ENCODE data around the gene AKAP8. TPM values are rescaled to one million over a fixed set of nuclear protein-coding genes. Genes with fewer than 3 reads are reported as not detected.

AKAP8 gene
- total RNA-seq, 8 experiments from 2014 or later, result 9.3 to 27.0 (median 16.4) TPM

GRCh38 chr19:15381429-15381828 lies 1.8 kb upstream of the AKAP8 start:
- 62 to 100% (median 91%) methylated on average over 1 to 2 of the region's 2 CpGs; no CpG with 5 or more reads in 2 of the 10 experiments for WGBS, 10 experiments
- in situ Hi-C loops (cut with MboI; ENCODE audit: low pct_unique_long_range_greater_than_20kb in 2 of 9, low sequenced_read_pairs in 9 of 9, unreplicated experiment in 9 of 9), result no loop called here
- Histone ChIP-seq H3K4me3 (no peak overlapping the region), H3K27ac (no peak overlapping the region), H3K4me1 (replicated peaks in 1 of 2) (peaks cover 6 to 9% of the 10 kb centered on the region in 2 donors)
- no peak for ATAC-seq (replicated peaks in 6 of 8)

DNA sequence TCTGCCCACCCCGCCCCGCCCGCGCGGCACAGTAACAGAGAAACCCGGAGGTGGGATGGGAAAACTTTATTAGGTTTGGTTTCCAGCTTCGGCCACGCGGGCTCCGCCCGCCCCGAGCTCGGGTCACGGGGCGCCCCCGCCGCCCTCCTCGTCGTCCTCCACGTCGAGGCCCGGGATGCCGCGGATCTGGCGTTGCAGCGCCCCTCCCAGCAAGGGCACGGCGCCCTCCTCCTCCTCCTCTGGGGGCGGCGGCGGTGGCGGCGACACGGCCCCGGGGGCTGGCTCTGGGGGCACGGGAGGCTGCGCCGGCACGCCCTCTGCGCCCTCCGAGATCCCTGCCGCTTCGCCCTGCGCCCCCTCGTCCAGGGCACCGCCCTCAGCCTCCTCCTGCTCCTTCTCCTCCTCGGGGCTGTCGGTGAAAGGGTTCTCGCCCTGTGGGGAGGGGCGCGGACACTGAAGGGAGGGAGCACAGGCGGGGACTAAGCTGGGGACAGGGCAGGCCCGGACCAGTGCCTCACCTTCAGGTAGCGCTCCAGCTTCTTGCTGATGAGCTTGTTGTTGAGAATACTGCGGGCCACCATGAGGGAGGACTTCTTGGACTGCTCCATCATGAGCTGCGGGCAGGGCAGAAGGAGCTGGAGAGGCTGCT lies 536 bp upstream of the AKAP8 start:
- peak in 7 of 8 experiments; percentile 13 to 46 (median 36) for ATAC-seq (replicated peaks in 6 of 8)
- H3K27ac ChIP-seq, result peak overlapping the region; percentile 55 to 88
- peaks cover 6 to 9% of the 10 kb centered on the region in 2 donors for H3K4me1 ChIP-seq (replicated peaks in 1 of 2)
- WGBS, 10 experiments, result no CpG with 5 or more reads among the region's 56 CpGs
- in situ Hi-C loops (cut with MboI; ENCODE audit: low pct_unique_long_range_greater_than_20kb in 2 of 9, low sequenced_read_pairs in 9 of 9, unreplicated experiment in 9 of 9), result no loop called here
- peak overlapping the region; percentile 26 to 97 (median 86) for H3K4me3 ChIP-seq

- WGBS, 10 experiments, result 0 to 2% (median 0%) methylated on average over 2 to 8 of the region's 22 CpGs; no CpG with 5 or more reads in 3 of the 10 experiments
- in situ Hi-C loops (cut with MboI; ENCODE audit: low pct_unique_long_range_greater_than_20kb in 2 of 9, low sequenced_read_pairs in 9 of 9, unreplicated experiment in 9 of 9), result no loop called here
- ATAC-seq (replicated peaks in 6 of 8), result peak in 3 of 8 experiments; percentile 2 to 8 (median 5)
- H3K4me3 ChIP-seq, result peak overlapping the region; percentile 86 to 97 (median 94)
- peak overlapping the region; percentile 97 to 99 for H3K27ac ChIP-seq
- H3K4me1 ChIP-seq (replicated peaks in 1 of 2), result peaks cover 6 to 9% of the 10 kb centered on the region in 2 donors
These were observed 979 bp downstream of the AKAP8 start for GRCh38 chr19:15378534-15379082.

DNA sequence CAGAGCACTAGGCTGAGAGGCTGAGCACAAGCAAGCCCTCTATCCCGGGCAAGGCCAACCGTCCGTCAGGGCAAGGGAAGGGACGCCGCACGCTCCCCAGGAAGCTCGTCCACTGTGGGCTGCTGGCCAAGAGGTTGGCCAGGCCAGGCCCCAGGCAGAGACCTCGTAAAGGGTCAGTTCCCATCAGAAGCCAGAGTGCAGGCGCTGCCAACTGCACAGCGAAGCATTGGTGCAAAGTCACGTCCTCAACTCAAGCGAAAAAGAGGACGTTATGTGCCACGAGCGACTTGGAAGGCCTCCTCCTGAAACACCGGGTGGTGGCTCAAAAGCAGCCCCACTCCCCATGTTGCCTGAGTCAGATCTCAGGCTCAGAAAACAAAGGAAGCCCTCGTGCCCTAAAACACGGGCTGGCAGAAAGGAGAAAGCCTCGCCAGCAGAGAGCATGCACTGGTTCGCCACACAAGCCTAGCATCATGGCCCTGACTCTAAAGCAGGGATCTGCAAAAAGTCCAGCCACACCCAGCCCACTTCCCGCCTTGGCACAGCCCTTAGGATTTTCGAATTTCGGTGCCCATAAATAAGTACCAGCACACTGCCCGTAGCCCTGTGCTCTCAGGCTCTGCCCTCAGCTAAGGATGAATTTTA lies 4.7 kb downstream of the AKAP8 start:
- Histone ChIP-seq H3K27ac (no peak overlapping the region), H3K4me3 (no peak overlapping the region), H3K4me1 (replicated peaks in 1 of 2) (peaks cover 6% of the 10 kb centered on the region in 2 donors)
- 22 to 100% (median 89%) methylated on average over 2 to 9 of the region's 24 CpGs; no CpG with 5 or more reads in 1 of the 10 experiments for WGBS, 10 experiments
- in situ Hi-C loops (cut with MboI; ENCODE audit: low pct_unique_long_range_greater_than_20kb in 2 of 9, low sequenced_read_pairs in 9 of 9, unreplicated experiment in 9 of 9), result no loop called here
- no peak for ATAC-seq (replicated peaks in 6 of 8)

DNA sequence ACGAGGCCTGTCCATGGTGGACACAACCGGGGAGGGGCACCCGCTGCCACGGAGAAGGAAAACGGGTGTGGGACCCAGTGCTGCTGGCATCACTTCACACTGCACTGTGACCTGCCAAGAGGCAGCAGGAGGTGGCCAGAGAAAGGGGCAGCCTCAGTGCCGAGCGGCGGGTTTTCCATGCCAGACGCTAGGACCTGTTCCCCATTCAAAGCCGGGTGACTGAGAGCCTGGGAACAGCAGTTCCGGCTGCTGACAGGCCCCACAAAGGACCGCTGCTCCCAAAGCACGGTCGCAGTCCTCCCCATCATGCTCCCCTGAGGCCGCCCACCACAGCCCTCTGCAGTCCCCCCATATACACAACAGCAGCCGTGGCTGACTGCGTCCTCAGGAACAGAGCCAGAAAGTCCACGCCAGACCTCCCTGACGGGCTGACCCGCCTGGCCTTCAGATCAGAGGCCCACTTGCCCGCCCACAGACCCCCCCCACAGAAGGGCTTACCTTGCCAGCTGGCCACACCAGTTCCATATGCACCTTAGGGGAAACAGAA lies 5.4 kb downstream of the AKAP8 start:
- no peak overlapping the region for H3K27ac ChIP-seq
- 68 to 100% (median 86%) methylated on average over 2 to 4 of the region's 21 CpGs; no CpG with 5 or more reads in 6 of the 10 experiments for WGBS, 10 experiments

DNA sequence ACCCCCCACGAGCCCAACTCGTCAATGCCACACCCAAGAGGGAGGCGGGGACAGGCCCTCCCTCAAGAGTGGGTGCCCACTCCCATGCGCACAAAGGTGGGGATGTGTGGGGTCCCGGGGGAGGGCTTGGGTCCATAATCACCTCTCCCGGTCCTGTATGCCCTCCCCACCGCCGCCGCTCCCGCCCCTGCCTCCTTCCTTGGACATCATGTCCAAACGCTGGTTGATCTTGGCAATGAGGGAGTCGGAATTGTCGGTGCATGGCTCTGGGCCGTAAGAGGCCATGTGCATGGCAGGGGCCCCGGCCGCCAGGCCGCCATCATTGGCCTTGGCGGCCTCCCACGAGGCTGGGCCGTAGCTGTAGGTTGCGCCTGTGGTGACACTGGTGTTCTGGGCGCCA lies 5.9 kb downstream of the AKAP8 start:
- H3K4me3 ChIP-seq, result no peak overlapping the region
- no CpG with 5 or more reads among the region's 22 CpGs for WGBS, 10 experiments
- in situ Hi-C loops (cut with MboI; ENCODE audit: low pct_unique_long_range_greater_than_20kb in 2 of 9, low sequenced_read_pairs in 9 of 9, unreplicated experiment in 9 of 9), result no loop called here

More for the DNA sequence above, 5.4 kb downstream of the AKAP8 start:
- in situ Hi-C loops (cut with MboI; ENCODE audit: low pct_unique_long_range_greater_than_20kb in 2 of 9, low sequenced_read_pairs in 9 of 9, unreplicated experiment in 9 of 9), result no loop called here
- no peak for ATAC-seq (replicated peaks in 6 of 8)
- Histone ChIP-seq H3K4me3 (no peak overlapping the region), H3K4me1 (replicated peaks in 1 of 2) (peaks cover 6% of the 10 kb centered on the region in 2 donors)

GRCh38 chr19:15372891-15373301 lies 6.7 kb downstream of the AKAP8 start:
- H3K27ac ChIP-seq, result peak overlapping the region in 1 of 2 donors; percentile 31
- in situ Hi-C loops (cut with MboI; ENCODE audit: low pct_unique_long_range_greater_than_20kb in 2 of 9, low sequenced_read_pairs in 9 of 9, unreplicated experiment in 9 of 9), result no loop called here
- H3K4me3 ChIP-seq, result no peak overlapping the region
- 75 to 100% (median 91%) methylated on average over 2 to 15 of the region's 30 CpGs; no CpG with 5 or more reads in 2 of the 10 experiments for WGBS, 10 experiments
- ATAC-seq (replicated peaks in 6 of 8), result no peak
- peaks cover 6% of the 10 kb centered on the region in 2 donors for H3K4me1 ChIP-seq (replicated peaks in 1 of 2)

More for the DNA sequence above, 5.9 kb downstream of the AKAP8 start:
- Histone ChIP-seq H3K4me1 (replicated peaks in 1 of 2) (peaks cover 6% of the 10 kb centered on the region in 2 donors), H3K27ac (no peak overlapping the region)
- no peak for ATAC-seq (replicated peaks in 6 of 8)

GRCh38 chr19:15372470-15372869 lies 7.1 kb downstream of the AKAP8 start:
- Histone ChIP-seq H3K27ac (peak overlapping the region in 1 of 2 donors; percentile 31), H3K4me1 (replicated peaks in 1 of 2) (peaks cover 2 to 4% of the 10 kb centered on the region in 2 donors), H3K4me3 (no peak overlapping the region)
- 76 to 100% (median 92%) methylated on average over 2 to 11 of the region's 14 CpGs; no CpG with 5 or more reads in 3 of the 10 experiments for WGBS, 10 experiments
- in situ Hi-C loops (cut with MboI; ENCODE audit: low pct_unique_long_range_greater_than_20kb in 2 of 9, low sequenced_read_pairs in 9 of 9, unreplicated experiment in 9 of 9), result no loop called here
- no peak for ATAC-seq (replicated peaks in 6 of 8)

DNA sequence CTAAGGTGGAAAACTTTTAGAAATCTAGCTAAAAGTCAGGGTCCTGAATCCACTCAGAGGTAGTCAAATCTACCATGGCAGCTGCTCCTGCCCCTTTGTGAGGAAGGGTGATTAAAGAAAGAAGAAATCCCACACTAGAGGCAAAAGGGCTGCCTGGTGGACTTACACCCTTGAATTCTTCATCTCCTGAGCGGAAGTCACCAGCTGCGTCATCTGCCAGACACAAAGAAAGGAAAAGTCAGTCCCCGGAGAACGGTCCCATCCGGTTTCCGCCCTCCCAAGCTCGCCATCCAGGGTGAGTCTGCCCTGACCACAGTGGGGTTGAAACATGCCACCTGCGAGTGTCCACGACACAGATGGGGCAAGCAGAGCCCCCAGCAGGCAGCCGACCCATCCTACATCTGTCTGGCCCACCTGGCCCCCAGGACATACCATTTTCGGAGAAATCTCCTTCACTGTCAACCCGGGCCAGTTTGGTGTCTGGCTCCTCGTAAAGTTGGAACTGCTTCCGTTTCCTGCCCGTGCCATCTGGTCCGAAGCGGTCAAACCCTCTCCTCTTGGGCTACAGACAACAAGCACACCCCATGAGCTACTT lies 7.7 kb downstream of the AKAP8 start:
- in situ Hi-C loops (cut with MboI; ENCODE audit: low pct_unique_long_range_greater_than_20kb in 2 of 9, low sequenced_read_pairs in 9 of 9, unreplicated experiment in 9 of 9), result no loop called here
- no peak for ATAC-seq (replicated peaks in 6 of 8)
- WGBS, 10 experiments, result 85 to 100% (median 100%) methylated on average over 2 to 5 of the region's 17 CpGs; no CpG with 5 or more reads in 5 of the 10 experiments
- Histone ChIP-seq H3K4me1 (replicated peaks in 1 of 2) (no peaks in the 10 kb centered on the region), H3K27ac (no peak overlapping the region), H3K4me3 (no peak overlapping the region)

GRCh38 chr19:15371119-15371518 lies 8.5 kb downstream of the AKAP8 start:
- 100% methylated on average over 1 to 2 of the region's 7 CpGs; no CpG with 5 or more reads in 7 of the 10 experiments for WGBS, 10 experiments

DNA sequence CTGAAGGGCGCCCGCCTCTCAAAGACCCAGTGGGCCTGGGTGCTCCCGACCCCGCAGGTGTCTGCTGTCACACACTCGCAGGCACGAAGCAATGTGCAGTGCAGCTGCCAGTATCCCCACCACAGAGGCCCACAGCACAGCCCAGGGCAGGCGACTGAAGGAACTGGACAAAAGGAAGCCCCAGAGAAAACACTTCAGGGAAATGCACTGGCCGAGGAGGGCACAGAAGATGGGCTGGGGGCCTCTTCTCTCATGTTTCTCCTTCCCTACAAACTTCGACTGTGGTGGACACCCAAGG lies 10.0 kb downstream of the AKAP8 start:
- Histone ChIP-seq H3K4me3 (no peak overlapping the region), H3K4me1 (replicated peaks in 1 of 2) (no peaks in the 10 kb centered on the region), H3K27ac (no peak overlapping the region)
- WGBS, 10 experiments, result 67 to 100% (median 85%) methylated on average over 1 to 8 of the region's 9 CpGs; no CpG with 5 or more reads in 4 of the 10 experiments
- in situ Hi-C loops (cut with MboI; ENCODE audit: low pct_unique_long_range_greater_than_20kb in 2 of 9, low sequenced_read_pairs in 9 of 9, unreplicated experiment in 9 of 9), result no loop called here
- ATAC-seq (replicated peaks in 6 of 8), result no peak

More at GRCh38 chr19:15371119-15371518, 8.5 kb downstream of the AKAP8 start:
- Histone ChIP-seq H3K27ac (no peak overlapping the region), H3K4me1 (replicated peaks in 1 of 2) (no peaks in the 10 kb centered on the region), H3K4me3 (no peak overlapping the region)
- in situ Hi-C loops (cut with MboI; ENCODE audit: low pct_unique_long_range_greater_than_20kb in 2 of 9, low sequenced_read_pairs in 9 of 9, unreplicated experiment in 9 of 9), result no loop called here
- no peak for ATAC-seq (replicated peaks in 6 of 8)

DNA sequence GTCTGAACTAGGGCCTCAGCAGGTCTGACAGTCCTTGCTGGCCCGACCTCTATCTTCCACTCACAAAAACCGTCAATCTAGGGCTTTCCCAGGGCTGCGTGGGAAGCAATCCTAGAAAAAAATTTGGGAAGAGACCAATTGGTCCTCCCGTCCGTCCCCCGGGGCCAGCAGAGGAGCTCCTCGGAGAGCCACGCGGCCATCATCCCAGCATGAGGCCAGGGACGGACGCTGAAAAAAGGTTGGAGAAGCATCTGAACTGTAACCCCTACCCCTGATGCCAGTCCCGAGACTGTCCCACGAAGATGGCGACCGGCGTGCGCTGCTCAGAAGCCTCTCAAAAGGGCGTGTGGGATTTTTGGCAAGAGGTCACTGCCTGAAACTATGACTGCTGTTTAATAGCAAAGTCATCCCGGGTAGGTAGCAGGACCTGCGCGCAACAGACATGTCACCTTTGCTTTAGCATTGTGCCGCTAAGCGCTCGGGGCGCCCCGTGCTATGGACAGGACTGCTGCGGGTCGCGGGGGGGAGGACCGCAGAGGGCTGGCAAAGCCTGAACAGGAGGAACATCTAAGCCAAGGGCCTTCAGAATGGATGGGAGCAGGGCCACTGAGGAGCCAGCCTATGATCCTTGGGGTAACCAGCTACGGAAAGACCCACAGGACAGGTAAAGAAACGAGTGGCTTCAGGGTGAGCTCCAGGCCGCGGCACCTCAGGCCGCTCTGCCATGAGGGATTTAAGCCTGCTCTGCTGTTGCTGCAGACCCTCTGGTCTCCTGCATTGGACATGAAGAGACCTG lies 10.6 kb downstream of the AKAP8 start:
- WGBS, 10 experiments, result 92 to 100% (median 100%) methylated on average over 1 to 13 of the region's 35 CpGs; no CpG with 5 or more reads in 3 of the 10 experiments
- in situ Hi-C loops (cut with MboI; ENCODE audit: low pct_unique_long_range_greater_than_20kb in 2 of 9, low sequenced_read_pairs in 9 of 9, unreplicated experiment in 9 of 9), result no loop called here

More for the DNA sequence above, 10.6 kb downstream of the AKAP8 start:
- no peak overlapping the region for H3K27ac ChIP-seq
- ATAC-seq (replicated peaks in 6 of 8), result no peak
- H3K4me1 ChIP-seq (replicated peaks in 1 of 2), result no peaks in the 10 kb centered on the region
- no peak overlapping the region for H3K4me3 ChIP-seq
